Right ventricle myocardium superior (tissue), 1 donor: ENCODE measurements around the gene MTMR6. TPM values are rescaled to one million over a fixed set of nuclear protein-coding genes. Genes with fewer than 3 reads are reported as not detected.

ENCODE experiments used
- ATAC-seq: fragments of 200-7000 bp; cut with Tn5 transposase; one replicate; pipeline ENCODE4 v1.9.1; 2020; ENCODE audit warnings: mild to moderate bottlenecking; ENCODE audit not compliant: poor library complexity
- DNase-seq: peaks from one replicate; pipeline ENCODE4 v3.0.0-alpha.2; 2020
- intact Hi-C: fragments of 100-400 bp; cut with DNase I; formaldehyde crosslinking; loops from one replicate; pipeline ENCODE4 v1.11.2; 2022
- total RNA-seq: library from RNA; stranded (reverse); fragmentation: NEBNext Ultra II Directional; extraction: Animal tissue kit (Norgen Biotek cat#: 25700); gene quantifications from one replicate; pipeline ENCODE4 v1.2.1, GENCODE V29; 2021
- donor health status: DM: no; HTN: yes; CAD: no; lungs with severe emphysema.

MTMR6 gene
- total RNA-seq, 1 donor from 2014 or later: 14.7 TPM

- ATAC-seq: no peak
- no peak for DNase-seq
- intact Hi-C loops: no loop called here
Observed at GRCh38 chr13:25231517-25231916, 55.8 kb downstream of the MTMR6 start.

GRCh38 chr13:25227690-25228089, 59.6 kb downstream of the MTMR6 start:
- no peak for DNase-seq
- intact Hi-C loops: no loop called here
- no peak for ATAC-seq

GRCh38 chr13:25225970-25226369, 61.3 kb downstream of the MTMR6 start:
- intact Hi-C loops: no loop called here
- DNase-seq (no peak), ATAC-seq (no peak)

- no peak for DNase-seq
- intact Hi-C loops: no loop called here
- no peak for ATAC-seq
Observed at GRCh38 chr13:25224151-25224550, 63.1 kb downstream of the MTMR6 start.

- ATAC-seq (no peak), DNase-seq (no peak)
- intact Hi-C loops: no loop called here
Observed at GRCh38 chr13:25222740-25223139, 64.5 kb downstream of the MTMR6 start.

DNA sequence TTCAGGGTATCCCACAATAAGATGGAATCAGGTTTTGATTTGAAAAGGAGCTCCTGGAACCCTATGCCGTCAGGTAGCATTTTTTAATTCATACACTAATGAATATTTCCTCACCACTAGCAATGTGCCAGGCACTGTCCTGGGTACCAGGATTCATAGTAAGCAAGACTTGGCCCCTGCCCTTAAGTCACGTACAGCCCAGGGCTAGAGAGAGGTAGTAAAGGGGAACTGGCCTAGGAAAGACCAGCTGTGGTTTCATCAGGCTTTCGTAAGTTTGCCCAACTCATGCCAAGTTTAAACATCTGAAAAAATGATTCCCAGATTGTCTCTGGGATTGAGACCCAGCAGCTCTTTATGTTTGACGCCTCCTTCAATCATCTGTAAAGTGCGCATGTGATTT, 69.3 kb downstream of the MTMR6 start:
- intact Hi-C loops: no loop called here
- ATAC-seq (no peak), DNase-seq (no peak)

GRCh38 chr13:25217023-25217885, 70.0 kb downstream of the MTMR6 start:
- no peak for ATAC-seq
- intact Hi-C loops: no loop called here
- no peak for DNase-seq

GRCh38 chr13:25215253-25215575, 72.1 kb downstream of the MTMR6 start:
- intact Hi-C loops: no loop called here
- no peak for ATAC-seq
- no peak for DNase-seq

DNA sequence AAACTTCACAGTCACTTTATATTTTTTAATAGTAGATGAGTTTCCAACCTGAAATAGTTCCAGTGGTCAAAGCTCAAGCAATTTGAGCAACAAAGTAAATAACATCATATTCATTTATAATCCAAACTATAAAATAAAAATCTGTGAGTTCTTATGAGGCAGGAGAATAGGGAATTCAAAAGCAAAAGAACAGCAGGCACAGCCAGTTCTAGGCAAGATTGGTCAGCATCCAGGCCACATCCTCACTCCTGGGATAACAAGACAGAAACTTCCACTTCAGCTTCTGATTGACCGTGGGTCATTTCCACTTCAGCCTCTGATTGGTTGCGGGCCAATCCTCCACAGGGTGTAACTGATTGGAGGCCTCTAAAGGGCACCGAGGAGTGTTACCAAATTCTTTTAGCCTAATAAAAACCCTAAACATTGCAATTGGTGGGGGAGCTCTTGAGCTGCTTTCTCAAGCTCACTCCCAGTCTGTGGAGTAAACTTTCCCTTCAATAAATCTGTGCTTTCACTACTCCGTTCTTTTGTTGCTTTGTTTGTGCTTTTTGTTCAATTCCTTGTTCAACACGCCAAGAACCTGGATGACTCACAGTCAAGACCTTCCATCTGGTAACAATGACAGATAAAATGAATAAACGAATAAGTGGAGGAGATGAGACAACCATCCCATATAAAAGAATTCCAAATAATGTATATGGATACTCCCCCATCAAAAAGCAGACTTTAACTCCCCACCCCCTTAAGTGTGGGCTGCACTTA, 72.6 kb downstream of the MTMR6 start:
- ATAC-seq (peak; percentile 64), DNase-seq (no peak)
- intact Hi-C loops: no loop called here

- ATAC-seq (no peak), DNase-seq (no peak)
- intact Hi-C loops: no loop called here
Observed at GRCh38 chr13:25213715-25214114, 73.6 kb downstream of the MTMR6 start.

GRCh38 chr13:25210842-25211569, 76.3 kb downstream of the MTMR6 start:
- intact Hi-C loops: no loop called here
- no peak for ATAC-seq
- no peak for DNase-seq

GRCh38 chr13:25207291-25207810, 79.9 kb downstream of the MTMR6 start:
- ATAC-seq (no peak), DNase-seq (no peak)
- intact Hi-C loops: no loop called here

DNA sequence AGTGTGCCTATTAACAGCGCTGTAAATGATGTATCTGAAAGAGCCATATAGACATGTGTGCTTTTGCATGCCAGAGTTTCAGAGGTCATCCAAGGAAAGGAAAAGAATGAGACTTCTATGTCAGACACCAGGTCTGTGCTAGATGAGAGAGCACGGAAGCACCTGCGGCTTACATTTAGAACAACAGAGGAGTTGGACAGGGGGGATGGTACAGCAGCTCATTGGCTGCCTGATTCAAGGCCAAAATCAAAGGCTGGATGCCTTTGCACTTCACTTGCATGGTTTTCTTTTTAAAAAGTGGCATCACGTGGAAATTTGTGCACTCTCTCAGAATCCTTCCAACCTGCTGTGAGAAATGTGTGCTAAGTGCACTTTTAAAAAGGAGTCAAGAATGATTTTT, 82.4 kb downstream of the MTMR6 start:
- ATAC-seq (no peak), DNase-seq (no peak)
- intact Hi-C loops: no loop called here

- DNase-seq: no peak
- ATAC-seq: no peak
- intact Hi-C loops: no loop called here
Observed at GRCh38 chr13:25203127-25203740, 84.1 kb downstream of the MTMR6 start.

DNA sequence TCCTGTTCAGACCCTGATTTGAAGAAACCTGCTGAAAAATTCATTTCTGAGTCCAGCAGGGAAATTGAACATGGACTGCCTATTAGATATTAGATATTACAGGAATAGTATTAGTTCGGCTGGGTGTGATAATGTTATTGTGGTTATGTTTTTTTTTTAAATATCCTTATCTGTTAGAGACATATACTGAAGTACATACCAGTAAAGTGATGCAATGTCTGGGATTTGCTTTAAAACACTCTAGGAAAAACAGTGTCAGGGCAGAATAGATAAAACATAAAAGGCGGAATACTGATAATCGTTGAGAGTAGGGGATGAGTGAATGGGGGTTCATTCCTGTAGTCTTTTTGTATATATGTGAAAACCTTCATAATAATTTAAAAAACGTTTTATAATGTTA, 86.5 kb downstream of the MTMR6 start:
- intact Hi-C loops: no loop called here
- no peak for DNase-seq

GRCh38 chr13:25198647-25199046, 88.6 kb downstream of the MTMR6 start:
- intact Hi-C loops: no loop called here
- no peak for ATAC-seq

More for the DNA sequence above, 86.5 kb downstream of the MTMR6 start:
- no peak for ATAC-seq

DNA sequence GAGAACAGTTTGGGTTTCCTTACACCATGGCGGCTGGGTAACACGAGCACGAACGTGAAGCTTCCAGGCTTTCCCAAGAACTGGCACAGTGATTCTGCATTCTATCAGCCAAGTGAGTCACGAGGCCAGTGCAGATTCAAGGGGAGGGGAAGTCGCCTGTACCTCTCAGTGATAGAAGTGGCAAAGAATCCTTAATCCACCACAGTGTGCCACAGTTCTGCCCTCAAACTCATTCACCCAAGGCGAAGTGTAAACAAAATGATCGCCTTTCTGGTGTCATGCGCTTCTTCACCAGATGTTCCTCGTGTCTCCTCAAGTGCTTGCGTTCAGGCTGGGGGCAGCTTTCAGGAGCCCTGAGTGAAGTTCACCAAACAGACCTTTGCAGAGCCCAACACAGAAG, 90.3 kb downstream of the MTMR6 start:
- ATAC-seq (no peak), DNase-seq (no peak)
- intact Hi-C loops: no loop called here

More at GRCh38 chr13:25198647-25199046, 88.6 kb downstream of the MTMR6 start:
- no peak for DNase-seq
